Activated T-helper 1 cell treated with anti-CD3 and anti-CD28 coated beads, Interleukin-2, amount 50 U/mL, for 16 hours (primary cell): ENCODE results near the gene LY6G6D.

Source experiments
- DNase-seq, 2 donors: peaks; one replicate each; pipeline ENCODE4 v3.0.0-alpha.2; 2020; ENCODE audit warnings: low read depth in 1 of 2, low spot score in 1 of 2

Gene LY6G6D

GRCh38 chr6:31734247-31734820 is 19.2 kb downstream of the LY6G6D start:
- DNase-seq, result no peak

- DNase-seq, result peak; percentile 20 to 31
Observed at GRCh38 chr6:31734821-31735406, 19.8 kb downstream of the LY6G6D start.

GRCh38 chr6:31736021-31736767 is 21.0 kb downstream of the LY6G6D start, which contains the start of gene CLIC1:
CLIC1 (minus strand) TSS chr6:31736530; CDS start chr6:31736300, 230 bp downstream.
- peak; percentile 40 to 59 for DNase-seq

GRCh38 chr6:31736768-31737314 is 21.7 kb downstream of the LY6G6D start:
- no peak for DNase-seq

- DNase-seq, result no peak
Observed at GRCh38 chr6:31737315-31737990, 22.3 kb downstream of the LY6G6D start.

- peak in 1 of 2 donors; percentile 44 for DNase-seq
Observed at GRCh38 chr6:31737991-31738979, 23.1 kb downstream of the LY6G6D start.

GRCh38 chr6:31739639-31740396 is 24.7 kb downstream of the LY6G6D start, which contains the start of gene MSH5:
MSH5 (plus strand) TSS chr6:31740005; CDS start chr6:31740467, 462 bp downstream.
- DNase-seq, result peak; percentile 86 to 92

- DNase-seq, result no peak
Observed at GRCh38 chr6:31740397-31741223, 25.5 kb downstream of the LY6G6D start.

GRCh38 chr6:31741815-31742214 is 26.7 kb downstream of the LY6G6D start:
- DNase-seq, result no peak

GRCh38 chr6:31742894-31743293 is 27.7 kb downstream of the LY6G6D start:
- DNase-seq, result no peak

GRCh38 chr6:31744422-31744821 is 29.3 kb downstream of the LY6G6D start:
- no peak for DNase-seq

- no peak for DNase-seq
Observed at GRCh38 chr6:31749301-31750036, 34.3 kb downstream of the LY6G6D start.

GRCh38 chr6:31750411-31751022 is 35.4 kb downstream of the LY6G6D start:
- DNase-seq, result no peak

- no peak for DNase-seq
Observed at GRCh38 chr6:31752739-31753319, 37.7 kb downstream of the LY6G6D start.

- no peak for DNase-seq
Observed at GRCh38 chr6:31758281-31758680, 43.1 kb downstream of the LY6G6D start.

- no peak for DNase-seq
Observed at GRCh38 chr6:31760790-31761189, 45.6 kb downstream of the LY6G6D start.

GRCh38 chr6:31761343-31761742 is 46.2 kb downstream of the LY6G6D start:
- no peak for DNase-seq
